A549 (cell line): ENCODE measurements around the gene TMEM40. TPM values are rescaled to one million over a fixed set of nuclear protein-coding genes. Genes with fewer than 3 reads are reported as not detected.

Source experiments
- ATAC-seq, 2 experiments: fragments of 200-7000 bp in 1 of 2; fragments of >200 bp in 1 of 2; cut with Nextera tagmentation in 1 of 2; cut with Tn5 transposase in 1 of 2; 3 replicates each; pipeline versions ENCODE4 v1.8.0 to v1.9.1; 2018 to 2020; ENCODE audit warnings: mild to moderate bottlenecking in 1 of 2, moderate library complexity in 1 of 2
- CTCF ChIA-PET: fragments of 300-600 bp; sonication (Branson Sonifier 250); formaldehyde crosslinking; extraction: SDS; loops from one replicate; lab custom pipeline; 2021; ENCODE audit warnings: antibody characterized with exemption, inconsistent platforms; lab: Yijun Ruan, JAX
- POLR2A ChIA-PET: fragments of 350-600 bp; formaldehyde crosslinking; extraction: SDS; loops from one replicate; lab custom pipeline; 2021; ENCODE audit warnings: antibody characterized with exemption, inconsistent platforms; lab: Yijun Ruan, JAX
- DNase-seq, 2 experiments: peaks; one replicate each; pipeline versions ENCODE4 v3.0.0 to v3.0.0-alpha.2; 2011 to 2016; ENCODE audit warnings: low read depth in 1 of 2, low spot score in 1 of 2
- FAIRE-seq: peaks from 2 replicates; lab custom pipeline; 2011; peaks lifted over from hg19 to GRCh38; lab: Jason Lieb, UNC
- H3K27ac ChIP-seq, 2 experiments: fragments of >200 bp; sonication (Bioruptor Twin); formaldehyde crosslinking; 3 replicates each; pipeline ENCODE4 v1.5.1; 2016 to 2017
- H3K4me1 ChIP-seq: fragments of >200 bp; sonication (Bioruptor Twin); formaldehyde crosslinking; 3 replicates; pipeline ENCODE4 v1.6.1; 2016
- H3K4me2 ChIP-seq: fragments of >200 bp; sonication (Bioruptor Twin); formaldehyde crosslinking; 3 replicates; pipeline ENCODE4 v1.6.1; 2016
- H3K4me3 ChIP-seq: fragments of >200 bp; sonication (Bioruptor Twin); formaldehyde crosslinking; 3 replicates; pipeline ENCODE4 v1.5.1; 2016
- H3K9me3 ChIP-seq: fragments of >200 bp; sonication (Bioruptor Twin); formaldehyde crosslinking; 3 replicates; pipeline ENCODE4 v1.6.1; 2016
- BCL3 ChIP-seq: fragments of >200 bp; sonication (Bioruptor Twin); formaldehyde crosslinking; IDR thresholded peaks from 3 replicates; pipeline ENCODE4 v1.6.1; 2016
- BHLHE40 ChIP-seq: IDR thresholded peaks from 2 replicates; pipeline ENCODE4 v1.6.1; 2012; ENCODE audit warnings: low read depth, low read length, inconsistent platforms
- CBX2 ChIP-seq: fragments of 200-600 bp; sonication (generic); IDR thresholded peaks from 2 replicates; pipeline ENCODE4 v1.6.1; 2016; ENCODE audit warnings: low read depth, mild to moderate bottlenecking, borderline replicate concordance
- CTCF ChIP-seq: fragments of >200 bp; sonication (Bioruptor Twin); formaldehyde crosslinking; IDR thresholded peaks from 3 replicates; pipeline ENCODE4 v1.5.1; 2016
- EHF ChIP-seq: fragments of 250-450 bp; sonication (Bioruptor Pico); IDR thresholded peaks from 2 replicates; pipeline ENCODE4 v1.5.0; 2020; ENCODE audit warnings: mild to moderate bottlenecking
- EHMT2 ChIP-seq: fragments of 200-600 bp; sonication (generic); IDR thresholded peaks from 2 replicates; pipeline ENCODE4 v1.6.1; 2016; ENCODE audit warnings: antibody characterized with exemption, low read depth, mild to moderate bottlenecking, moderate library complexity
- FOSL2 ChIP-seq, 2 experiments: fragments of 450-650 bp in 1 of 2; fragments of >200 bp in 1 of 2; sonication (Bioruptor Twin) in 1 of 2; formaldehyde crosslinking; IDR thresholded peaks; 2 replicates each; pipeline versions ENCODE4 v1.5.0 to v1.6.1; 2016 to 2020; ENCODE audit warnings: mild to moderate bottlenecking in 1 of 2, moderate library complexity in 1 of 2
- HDAC2 ChIP-seq: fragments of 200-600 bp; sonication (generic); IDR thresholded peaks from 2 replicates; pipeline ENCODE4 v1.6.1; 2016
- HEYL ChIP-seq: fragments of 250-450 bp; sonication (Bioruptor Pico); IDR thresholded peaks from 2 replicates; pipeline ENCODE4 v1.8.0; 2021; ENCODE audit warnings: mild to moderate bottlenecking, moderate library complexity
- HOXA7 ChIP-seq: fragments of 250-450 bp; sonication (Bioruptor Pico); IDR thresholded peaks from 2 replicates; pipeline ENCODE4 v1.5.0; 2020; ENCODE audit warnings: mild to moderate bottlenecking, moderate library complexity
- JUN ChIP-seq, 2 experiments: fragments of >200 bp; sonication (Bioruptor Twin); formaldehyde crosslinking; IDR thresholded peaks; 2 replicates in 1 of 2; 3 replicates in 1 of 2; pipeline ENCODE4 v1.6.1; 2016 to 2017
- KDM5A ChIP-seq: fragments of 200-600 bp; sonication (generic); IDR thresholded peaks from 2 replicates; pipeline ENCODE4 v1.6.1; 2016; ENCODE audit warnings: antibody characterized with exemption, mild to moderate bottlenecking
- MAX ChIP-seq: IDR thresholded peaks from 2 replicates; pipeline ENCODE4 v1.6.1; 2012
- NPAS2 ChIP-seq: fragments of 250-450 bp; sonication (Bioruptor Pico); IDR thresholded peaks from 2 replicates; pipeline ENCODE4 v1.8.0; 2022; ENCODE audit warnings: mild to moderate bottlenecking, moderate library complexity, borderline replicate concordance
- PBX3 ChIP-seq: IDR thresholded peaks from 2 replicates; pipeline ENCODE4 v1.6.1; 2012
- RAD21 ChIP-seq, 2 experiments: fragments of >200 bp in 1 of 2; sonication (Bioruptor Twin) in 1 of 2; formaldehyde crosslinking in 1 of 2; IDR thresholded peaks in 1 of 2; conservative IDR thresholded peaks in 1 of 2; 2 replicates in 1 of 2; 3 replicates in 1 of 2; pipeline ENCODE4 v1.6.1; 2012 to 2018; ENCODE audit warnings: inconsistent platforms in 1 of 2
- REST ChIP-seq: fragments of 200-600 bp; sonication (generic); IDR thresholded peaks from 2 replicates; pipeline ENCODE4 v1.6.1; 2016; ENCODE audit warnings: antibody characterized with exemption, mild to moderate bottlenecking, moderate library complexity
- SMC3 ChIP-seq: fragments of >200 bp; sonication (Bioruptor Twin); formaldehyde crosslinking; IDR thresholded peaks from 3 replicates; pipeline ENCODE4 v1.6.1; 2018; ENCODE audit warnings: inconsistent platforms
- SREBF2 ChIP-seq: fragments of 450-650 bp; IDR thresholded peaks from 2 replicates; pipeline ENCODE4 v1.6.1; 2014; ENCODE audit warnings: mild to moderate bottlenecking, moderate library complexity
- ZC3H11A ChIP-seq: fragments of 450-650 bp; IDR thresholded peaks from 2 replicates; pipeline ENCODE4 v1.6.1; 2014; ENCODE audit warnings: antibody characterized with exemption, mild to moderate bottlenecking
- ZNF302 ChIP-seq: fragments of 250-450 bp; sonication (Bioruptor Pico); IDR thresholded peaks from 2 replicates; pipeline ENCODE4 v1.9.0; 2021; ENCODE audit warnings: inconsistent platforms, mild to moderate bottlenecking, moderate library complexity
- WGBS: methylation state at CpG from one replicate; pipeline ENCODE4 v1.1.6; 2017; ENCODE audit errors: missing lambda C conversion rate; 5-methylcytosine and 5-hydroxymethylcytosine counted together
- polyA minus RNA-seq: library from RNA; depleted of rRNA, polyadenylated mRNA; stranded (reverse); fragments of >200 nt; gene quantifications from 2 replicates; pipeline ENCODE4 v1.2.3, GENCODE V29; 2011; rRNA and poly(A)+ RNA removed
- polyA plus RNA-seq, 4 experiments: library from polyadenylated mRNA; depleted of rRNA in 3 of 4; stranded (reverse); fragments of >200 nt; fragmentation: RNase III in 1 of 4; extraction: RNeasy Plus Mini Kit Qiagen cat#74134 plus additional on column Dnase treatment in 1 of 4; gene quantifications; 2 replicates in 3 of 4; 3 replicates in 1 of 4; pipeline ENCODE4 v1.2.3, GENCODE V29; 2011 to 2017
- TF ChIP-seq, protein P1 (sequence below): fragments of 150-350 bp; IDR thresholded peaks from 2 replicates; pipeline ENCODE4 v1.6.1; 2014; ENCODE audit warnings: low read depth, mild to moderate bottlenecking, low read length

The TMEM40 gene
- polyA plus RNA-seq (2011; rRNA removed): 0.13 and 0.32 TPM in 2 replicates
- polyA plus RNA-seq (2012; cell fraction: cytosol; rRNA removed): 0.29 and 0.38 TPM in 2 replicates
- 0.05 and 0.16 TPM in 2 replicates for polyA plus RNA-seq (2012; cell fraction: nucleus; rRNA removed)
- polyA plus RNA-seq (2017; fragmentation: RNase III; extraction: RNeasy Plus Mini Kit Qiagen cat#74134 plus additional on column Dnase treatment): 0.07 to 0.42 TPM (median 0.18 TPM) in 3 replicates
- polyA minus RNA-seq: 1.1 TPM in 1 of 2 replicates, not detected in the other

GRCh38 chr3:12759097-12759679 is at the start of gene TMEM40:
Gene TMEM40 (minus strand): TSS chr3:12759259. CDS start chr3:12749832, 9,427 bp downstream.
- no peak within 1 kb of the TSS for H3K4me3 ChIP-seq
- FAIRE-seq (no peak), ATAC-seq (no peak), DNase-seq (peak in 1 of 2 experiments; percentile 32)
- peak within 1 kb of the TSS; percentile 29; the same call in 1 of the 3 replicates for H3K4me2 ChIP-seq
- POLR2A ChIA-PET: no interaction called here
- WGBS: 71% methylated on average over 10 of the region's 10 CpGs
- no peak for TF ChIP-seq SMC3
- TF ChIP-seq PBX3: no peak
- TF ChIP-seq HDAC2: no peak
- no peak for TF ChIP-seq BHLHE40
- no peak for TF ChIP-seq KDM5A
- TF ChIP-seq HEYL (CRISPR knock-in tag): no peak
- no peak for TF ChIP-seq ZC3H11A
- TF ChIP-seq MAX: no peak
- TF ChIP-seq JUN (IDR thresholded peaks at IDR 0.05): no peak
- no peak for TF ChIP-seq SREBF2
- TF ChIP-seq RAD21 (conservative IDR thresholded peaks at IDR 0.05 in 1 of 2, IDR thresholded peaks at IDR 0.05 in 1 of 2): no peak
- no peak for TF ChIP-seq ZNF302
- no peak for TF ChIP-seq HOXA7 (CRISPR knock-in tag)
- TF ChIP-seq CBX2: no peak
- H3K4me1 ChIP-seq: peaks cover 34% of the 10 kb centered on the region
- CTCF ChIA-PET: interaction anchor here (0.5 to 1.4 kb wide), 6 partner anchors 9 to 887 kb away, joined by 3 to 5 read pairs (median 3); no protein-coding TSS in a partner anchor
- no peaks in the 10 kb centered on the region for H3K9me3 ChIP-seq
- peak within 1 kb of the TSS in 1 of 2 experiments; percentile 79; a peak in 4 of 6 replicates for H3K27ac ChIP-seq

GRCh38 chr3:12808587-12808986 is 49.5 kb upstream of the TMEM40 start:
- TF ChIP-seq ZC3H11A (no peak), HEYL (CRISPR knock-in tag) (no peak), NPAS2 (no peak), EHF (CRISPR knock-in tag) (no peak), CTCF (no peak), REST (no peak), BCL3 (no peak), PBX3 (no peak), RAD21 (conservative IDR thresholded peaks at IDR 0.05 in 1 of 2, IDR thresholded peaks at IDR 0.05 in 1 of 2) (no peak), EHMT2 (no peak), FOSL2 (IDR thresholded peaks at IDR 0.05) (no peak), FOSL2 (CRISPR knock-in tag; IDR thresholded peaks at IDR 0.05) (no peak)
- TF ChIP-seq, protein P1, sequence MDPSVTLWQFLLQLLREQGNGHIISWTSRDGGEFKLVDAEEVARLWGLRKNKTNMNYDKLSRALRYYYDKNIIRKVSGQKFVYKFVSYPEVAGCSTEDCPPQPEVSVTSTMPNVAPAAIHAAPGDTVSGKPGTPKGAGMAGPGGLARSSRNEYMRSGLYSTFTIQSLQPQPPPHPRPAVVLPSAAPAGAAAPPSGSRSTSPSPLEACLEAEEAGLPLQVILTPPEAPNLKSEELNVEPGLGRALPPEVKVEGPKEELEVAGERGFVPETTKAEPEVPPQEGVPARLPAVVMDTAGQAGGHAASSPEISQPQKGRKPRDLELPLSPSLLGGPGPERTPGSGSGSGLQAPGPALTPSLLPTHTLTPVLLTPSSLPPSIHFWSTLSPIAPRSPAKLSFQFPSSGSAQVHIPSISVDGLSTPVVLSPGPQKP: no peak
- FAIRE-seq (no peak), ATAC-seq (no peak), DNase-seq (no peak)
- no peak overlapping the region for H3K4me2 ChIP-seq
- peaks cover 11% of the 10 kb centered on the region for H3K4me1 ChIP-seq
- no peak overlapping the region for H3K4me3 ChIP-seq
- 14% methylated on average over 2 of the region's 2 CpGs for WGBS
- no peaks in the 10 kb centered on the region for H3K9me3 ChIP-seq
- ChIA-PET CTCF (interaction anchor here (1.2 to 9.9 kb wide), 8 partner anchors 10 to 100 kb away, joined by 4 to 113 read pairs (median 18); partner anchors contain the start of genes CAND2 and RPL32), POLR2A (no interaction called here)
- H3K27ac ChIP-seq: no peak overlapping the region
